BJ (cell line): ENCODE results near the gene DHH. TPM values are rescaled to one million over a fixed set of nuclear protein-coding genes. Genes with fewer than 3 reads are reported as not detected.

Experiments
- CTCF ChIA-PET: fragments of 350-600 bp; formaldehyde crosslinking; extraction: SDS; loops from one replicate; lab custom pipeline; 2021; ENCODE audit warnings: antibody characterized with exemption, inconsistent platforms; lab: Yijun Ruan, JAX
- POLR2A ChIA-PET: fragments of 300-600 bp; sonication (Branson Sonifier 250); formaldehyde crosslinking; extraction: SDS; loops from one replicate; lab custom pipeline; 2021; ENCODE audit warnings: antibody characterized with exemption; lab: Charles Lee
- DNase-seq: peaks from one replicate; pipeline ENCODE4 v3.0.0-alpha.2; 2011; ENCODE audit warnings: low read depth
- H3K27me3 ChIP-seq: 2 replicates; pipeline ENCODE4 v1.6.0; 2011; ENCODE audit warnings: low read length; ENCODE audit not compliant: control insufficient read depth, insufficient read depth
- H3K36me3 ChIP-seq: 2 replicates; pipeline ENCODE4 v1.5.1; 2011; ENCODE audit warnings: low read length; ENCODE audit not compliant: control insufficient read depth, insufficient read depth
- H3K4me3 ChIP-seq: 2 replicates; pipeline ENCODE4 v1.5.1; 2011; ENCODE audit warnings: low read depth, mild to moderate bottlenecking, control low read depth, low read length
- polyA plus RNA-seq: library from polyadenylated mRNA; depleted of rRNA; stranded (reverse); fragments of >200 nt; gene quantifications from 2 replicates; pipeline ENCODE4 v1.2.3, GENCODE V29; 2011
- TF ChIP-seq, protein P1 (sequence below): IDR thresholded peaks from 2 replicates; pipeline ENCODE4 v1.5.1; 2011; ENCODE audit warnings: low read depth, mild to moderate bottlenecking, control low read depth, inconsistent platforms, low read length, moderate library complexity; ENCODE audit not compliant: insufficient read depth

Gene DHH
- polyA plus RNA-seq, 1 experiment, result not detected

DNA sequence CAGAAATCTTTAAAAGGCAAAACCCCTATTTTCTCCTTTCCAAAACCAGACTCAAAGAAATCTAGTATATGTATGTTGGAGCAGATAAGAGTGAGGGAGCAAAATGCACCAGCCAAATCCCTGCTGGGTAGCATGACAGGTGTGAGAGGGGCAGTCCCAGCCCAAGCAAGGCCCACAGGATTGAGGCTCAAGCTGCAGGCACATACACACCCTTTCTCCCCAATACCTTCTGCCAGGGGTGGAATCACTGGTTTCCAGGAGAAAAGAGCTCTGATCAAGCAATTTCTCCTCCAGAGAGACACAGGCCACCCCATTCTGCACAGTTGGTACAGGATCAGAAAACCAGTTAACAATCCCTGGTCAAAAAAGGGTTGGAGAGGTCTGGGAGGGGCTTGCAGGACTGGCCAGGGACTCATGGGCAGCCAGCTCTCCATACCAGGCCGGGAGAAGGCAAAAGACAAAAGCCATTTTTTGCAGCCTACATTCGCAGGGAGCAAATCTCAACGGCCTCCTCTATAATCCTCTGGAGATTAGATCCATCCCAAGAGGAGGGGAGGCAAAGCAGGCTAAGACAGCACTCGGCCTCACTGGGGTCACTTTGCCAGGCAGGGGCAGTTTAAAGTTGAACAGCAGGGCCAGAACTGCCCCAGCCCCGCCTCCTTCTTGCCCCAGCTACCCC, 36.1 kb downstream of the DHH start:
- H3K4me3 ChIP-seq, result peak overlapping the region; percentile 88
- no peak for DNase-seq
- ChIA-PET CTCF (interaction anchor here (0.5 to 2.7 kb wide), 13 partner anchors 8 to 73 kb away, joined by 3 to 12 read pairs (median 3); partner anchors contain the start of genes DHH and TUBA1B), POLR2A (no interaction called here)
- H3K36me3 ChIP-seq, result peaks cover 11% of the 10 kb centered on the region
- TF ChIP-seq, protein P1, sequence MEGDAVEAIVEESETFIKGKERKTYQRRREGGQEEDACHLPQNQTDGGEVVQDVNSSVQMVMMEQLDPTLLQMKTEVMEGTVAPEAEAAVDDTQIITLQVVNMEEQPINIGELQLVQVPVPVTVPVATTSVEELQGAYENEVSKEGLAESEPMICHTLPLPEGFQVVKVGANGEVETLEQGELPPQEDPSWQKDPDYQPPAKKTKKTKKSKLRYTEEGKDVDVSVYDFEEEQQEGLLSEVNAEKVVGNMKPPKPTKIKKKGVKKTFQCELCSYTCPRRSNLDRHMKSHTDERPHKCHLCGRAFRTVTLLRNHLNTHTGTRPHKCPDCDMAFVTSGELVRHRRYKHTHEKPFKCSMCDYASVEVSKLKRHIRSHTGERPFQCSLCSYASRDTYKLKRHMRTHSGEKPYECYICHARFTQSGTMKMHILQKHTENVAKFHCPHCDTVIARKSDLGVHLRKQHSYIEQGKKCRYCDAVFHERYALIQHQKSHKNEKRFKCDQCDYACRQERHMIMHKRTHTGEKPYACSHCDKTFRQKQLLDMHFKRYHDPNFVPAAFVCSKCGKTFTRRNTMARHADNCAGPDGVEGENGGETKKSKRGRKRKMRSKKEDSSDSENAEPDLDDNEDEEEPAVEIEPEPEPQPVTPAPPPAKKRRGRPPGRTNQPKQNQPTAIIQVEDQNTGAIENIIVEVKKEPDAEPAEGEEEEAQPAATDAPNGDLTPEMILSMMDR, result no peak
- H3K27me3 ChIP-seq, result no peaks in the 10 kb centered on the region

DNA sequence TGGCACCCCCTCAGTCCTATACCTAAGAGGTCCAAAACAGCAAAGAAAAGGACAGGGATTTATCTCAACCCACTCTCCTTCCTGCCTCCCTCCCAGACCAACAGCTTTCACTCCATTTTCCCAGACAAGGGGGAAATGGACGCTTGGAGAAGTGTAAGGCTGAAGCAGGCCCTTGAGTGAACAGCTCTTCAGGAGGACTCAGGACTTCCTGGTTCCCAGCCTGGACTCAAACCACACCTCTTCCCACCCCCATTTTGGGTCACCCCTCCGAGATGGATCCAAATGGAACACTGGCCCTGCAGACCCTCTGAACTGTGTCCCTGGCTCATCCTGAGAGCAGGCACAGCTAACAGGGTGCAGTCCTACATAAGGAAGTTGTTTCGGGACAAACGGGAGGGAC, 36.7 kb downstream of the DHH start:
- H3K27me3 ChIP-seq, result no peaks in the 10 kb centered on the region
- ChIA-PET POLR2A (no interaction called here), CTCF (interaction anchor here (0.7 to 2.7 kb wide), 8 partner anchors 10 to 131 kb away, joined by 3 to 12 read pairs (median 4); partner anchors contain the start of genes TUBA1A and TUBA1B)
- peak overlapping the region; percentile 88 for H3K4me3 ChIP-seq
- DNase-seq, result no peak
- TF ChIP-seq, protein P1, result no peak
- H3K36me3 ChIP-seq, result peaks cover 17% of the 10 kb centered on the region

DNA sequence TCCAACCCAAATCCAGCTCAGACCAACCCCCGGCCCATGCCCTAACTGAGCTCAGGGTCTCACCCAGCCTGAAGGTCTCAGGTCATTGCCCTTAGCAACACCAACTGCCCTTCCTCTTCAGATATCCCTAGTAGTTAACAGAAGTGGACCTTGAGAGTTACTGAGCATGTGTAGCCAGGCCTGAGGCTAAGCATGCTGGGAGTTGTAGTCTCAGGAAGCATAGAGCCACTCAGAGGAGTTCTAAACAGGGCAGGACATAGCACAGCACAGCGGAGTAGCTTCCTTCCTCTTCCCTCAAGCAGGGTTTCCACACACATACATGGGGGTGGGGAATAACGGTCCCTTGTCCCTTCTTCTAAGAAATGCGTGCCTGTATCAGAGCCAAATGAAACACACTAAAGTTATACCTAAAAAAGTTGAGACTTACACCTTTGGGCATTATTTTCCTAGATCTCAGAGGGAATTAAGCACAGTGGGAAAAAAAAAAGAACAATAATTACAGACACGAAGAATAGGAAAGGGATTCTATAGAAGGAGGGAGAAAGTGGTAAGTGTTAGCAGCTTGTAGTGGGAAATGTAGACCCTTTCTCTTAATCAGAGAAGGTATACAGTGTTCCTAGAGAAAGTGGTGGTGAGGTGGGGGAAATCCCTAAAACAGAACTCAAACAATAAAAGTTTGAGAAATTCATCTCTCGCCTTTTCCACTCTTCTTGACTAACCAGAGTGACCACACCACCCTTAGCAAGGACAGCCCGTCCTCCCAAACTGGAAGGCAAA, 38.4 kb downstream of the DHH start:
- ChIA-PET CTCF (interaction anchor here (0.6 to 1.5 kb wide), 6 partner anchors 8 to 75 kb away, joined by 3 to 9 read pairs (median 4); partner anchors contain the start of gene TUBA1B), POLR2A (interaction anchor here (0.5 kb wide), 1 partner anchor 167 kb away, joined by 3 read pairs; no protein-coding TSS in a partner anchor)
- peak; percentile 41 for DNase-seq
- TF ChIP-seq, protein P1, result no peak
- H3K27me3 ChIP-seq, result no peaks in the 10 kb centered on the region
- H3K36me3 ChIP-seq, result peaks cover 29% of the 10 kb centered on the region
- peak overlapping the region; percentile 88; the same call in 1 of the 2 replicates for H3K4me3 ChIP-seq

DNA sequence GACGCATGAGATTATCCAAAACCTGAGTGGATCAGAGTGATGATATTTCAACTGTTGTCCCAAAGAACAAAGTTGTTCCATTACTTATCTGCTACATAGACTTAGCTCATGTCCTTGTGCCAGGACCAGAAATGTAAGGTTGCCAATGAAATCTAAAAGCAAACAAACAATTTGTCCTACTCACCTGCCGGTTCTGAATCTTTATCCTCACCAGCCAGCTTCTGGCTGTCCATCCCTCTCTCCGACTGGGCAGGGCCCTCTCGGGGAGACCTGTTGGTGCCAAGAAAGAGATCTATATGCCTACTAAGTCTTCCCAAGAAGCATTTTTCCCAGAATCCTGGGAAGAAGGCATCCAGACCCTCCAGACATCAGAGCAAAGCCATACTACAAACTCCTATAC, 39.5 kb downstream of the DHH start:
- DNase-seq, result no peak
- Histone ChIP-seq H3K4me3 (no peak overlapping the region), H3K27me3 (no peaks in the 10 kb centered on the region), H3K36me3 (peaks cover 39% of the 10 kb centered on the region)
- CTCF ChIA-PET, result interaction anchor here (0.7 to 1.5 kb wide), 5 partner anchors 9 to 76 kb away, joined by 3 to 9 read pairs (median 6); partner anchors contain the start of gene TUBA1B
- POLR2A ChIA-PET, result no interaction called here
- TF ChIP-seq, protein P1, result no peak

DNA sequence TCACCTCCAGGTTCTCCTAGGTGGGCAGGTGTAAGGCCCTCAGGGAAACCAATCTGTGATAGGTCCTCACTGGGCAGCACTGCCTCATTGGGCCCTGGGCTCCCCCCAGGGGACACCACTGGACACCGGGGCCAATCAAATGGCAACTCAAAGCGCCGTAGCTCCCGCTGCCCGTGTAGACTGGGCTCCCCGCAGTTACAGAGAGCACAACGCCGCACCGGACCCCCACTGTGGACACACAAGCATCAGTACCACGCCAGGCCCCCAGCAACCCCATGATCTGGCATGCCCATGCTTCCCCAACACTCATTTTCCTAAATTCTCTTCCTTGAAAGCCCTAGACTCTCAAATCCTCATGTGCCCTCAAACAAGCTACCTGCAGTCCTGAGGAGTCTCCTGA, 40.1 kb downstream of the DHH start:
- no peak for DNase-seq
- Histone ChIP-seq H3K36me3 (peaks cover 44% of the 10 kb centered on the region), H3K4me3 (no peak overlapping the region), H3K27me3 (no peaks in the 10 kb centered on the region)
- CTCF ChIA-PET, result interaction anchor here (0.7 kb wide), 1 partner anchor 66 kb away, joined by 4 read pairs; no protein-coding TSS in a partner anchor
- TF ChIP-seq, protein P1, result no peak
- POLR2A ChIA-PET, result no interaction called here
